Liver (tissue), 9 donors: ENCODE results near the gene AQP12A. TPM values are rescaled to one million over a fixed set of nuclear protein-coding genes. Genes with fewer than 3 reads are reported as not detected.

Experiments
- DNase-seq: peaks from one replicate; pipeline ENCODE4 v3.0.0-alpha.2; 2017; ENCODE audit warnings: low spot score
- H3K27ac ChIP-seq, 2 donors: one replicate each; pipeline ENCODE4 v1.7.0; 2013; ENCODE audit warnings: inconsistent platforms in 2 of 2, low read length in 2 of 2, control low read depth in 1 of 2, low read depth in 1 of 2, mild to moderate bottlenecking in 1 of 2
- H3K27me3 ChIP-seq, 4 donors: one replicate each; pipeline versions ENCODE4 v1.6.1 to v1.7.0; 2013; ENCODE audit warnings: low read length in 3 of 4, inconsistent platforms in 1 of 4, mild to moderate bottlenecking in 1 of 4, moderate library complexity in 1 of 4; ENCODE audit not compliant: control insufficient read depth in 4 of 4, insufficient read depth in 4 of 4
- H3K36me3 ChIP-seq, 4 donors: one replicate each; pipeline versions ENCODE4 v1.6.1 to v1.7.0; 2013; ENCODE audit warnings: low read length in 3 of 4, mild to moderate bottlenecking in 3 of 4, low read depth in 1 of 4, moderate library complexity in 1 of 4; ENCODE audit not compliant: control insufficient read depth in 4 of 4, insufficient read depth in 3 of 4
- H3K4me1 ChIP-seq, 4 donors: one replicate each; pipeline versions ENCODE4 v1.6.1 to v1.7.0; 2013; ENCODE audit warnings: low read length in 3 of 4, mild to moderate bottlenecking in 3 of 4, moderate library complexity in 1 of 4; ENCODE audit not compliant: control insufficient read depth in 4 of 4, insufficient read depth in 4 of 4
- H3K4me3 ChIP-seq, 3 donors: one replicate each; pipeline versions ENCODE4 v1.6.1 to v1.7.0; 2013; ENCODE audit warnings: low read length in 3 of 3, control low read depth in 1 of 3, low read depth in 1 of 3, mild to moderate bottlenecking in 1 of 3
- H3K9ac ChIP-seq, 2 donors: one replicate each; pipeline ENCODE4 v1.7.0; 2013; ENCODE audit warnings: low read length in 2 of 2, mild to moderate bottlenecking in 2 of 2, moderate library complexity in 2 of 2, control low read depth in 1 of 2, low read depth in 1 of 2
- H3K9me3 ChIP-seq, 4 donors: one replicate each; pipeline versions ENCODE4 v1.6.1 to v1.7.0; 2013; ENCODE audit warnings: low read length in 3 of 4; ENCODE audit not compliant: control insufficient read depth in 4 of 4
- CTCF ChIP-seq: fragments of 150-350 bp; IDR thresholded peaks from 2 replicates; pipeline ENCODE4 v1.5.1; 2017; ENCODE audit warnings: improper control_type of control experiment, low read depth, low read length; ENCODE audit not compliant: missing input control
- EGR1 ChIP-seq, 2 donors: IDR thresholded peaks; 2 replicates each; pipeline ENCODE4 v1.6.1; 2016 to 2018; ENCODE audit warnings: antibody characterized with exemption in 2 of 2, low read depth in 2 of 2
- FOXA1 ChIP-seq: IDR thresholded peaks from 2 replicates; pipeline ENCODE4 v1.6.1; 2016; ENCODE audit warnings: antibody characterized with exemption
- FOXA2 ChIP-seq: IDR thresholded peaks from 2 replicates; pipeline ENCODE4 v1.6.1; 2016; ENCODE audit warnings: antibody characterized with exemption
- GABPA ChIP-seq, 2 donors: IDR thresholded peaks in 1 of 2; conservative IDR thresholded peaks in 1 of 2; 2 replicates each; pipeline ENCODE4 v1.6.1; 2016; ENCODE audit warnings: antibody characterized with exemption in 2 of 2, mild to moderate bottlenecking in 1 of 2, moderate library complexity in 1 of 2
- HNF4A ChIP-seq, 2 donors: conservative IDR thresholded peaks; 2 replicates each; pipeline ENCODE4 v1.6.1; 2016; ENCODE audit warnings: antibody characterized with exemption in 2 of 2, mild to moderate bottlenecking in 2 of 2
- HNF4G ChIP-seq: IDR thresholded peaks from 2 replicates; pipeline ENCODE4 v1.6.1; 2016; ENCODE audit warnings: antibody characterized with exemption
- NR2F2 ChIP-seq: IDR thresholded peaks from 2 replicates; pipeline ENCODE4 v1.6.1; 2016; ENCODE audit warnings: antibody characterized with exemption
- RAD21 ChIP-seq, 2 donors: IDR thresholded peaks; 2 replicates each; pipeline ENCODE4 v1.6.1; 2016; ENCODE audit warnings: antibody characterized with exemption in 2 of 2, mild to moderate bottlenecking in 2 of 2
- REST ChIP-seq: IDR thresholded peaks from 2 replicates; pipeline ENCODE4 v1.6.1; 2016; ENCODE audit warnings: antibody characterized with exemption, mild to moderate bottlenecking
- TAF1 ChIP-seq: conservative IDR thresholded peaks from 2 replicates; pipeline ENCODE4 v1.6.1; 2016; ENCODE audit warnings: antibody characterized with exemption, mild to moderate bottlenecking
- YY1 ChIP-seq: IDR thresholded peaks from 2 replicates; pipeline ENCODE4 v1.6.1; 2016; ENCODE audit warnings: antibody characterized with exemption, mild to moderate bottlenecking
- ZBTB33 ChIP-seq: IDR thresholded peaks from 2 replicates; pipeline ENCODE4 v1.6.1; 2016; ENCODE audit warnings: antibody characterized with exemption
- WGBS: extraction: QIAGEN DNeasy Blood & Tissue Kit; methylation state at CpG from one replicate; pipeline ENCODE4 v1.1.7; 2013; 5-methylcytosine and 5-hydroxymethylcytosine counted together
- polyA plus RNA-seq, 2 donors: library from polyadenylated mRNA; stranded (reverse) in 1 of 2; unstranded in 1 of 2; fragments of 200-250 nt in 1 of 2; fragments of >200 nt in 1 of 2; fragmentation: Nextera tagmentation in 1 of 2; extraction: Ambion mirVana in 1 of 2; gene quantifications; one replicate each; pipeline versions ENCODE4 v1.2.1 to v1.2.3, GENCODE V29; 2013 to 2015
- total RNA-seq, 2 donors: library from RNA; depleted of rRNA; stranded (reverse); fragments of >200 nt; gene quantifications; one replicate each; pipeline ENCODE4 v1.2.3, GENCODE V29; 2014
- donor health status: healthy.
- donor health status: healthy.
- donor health status: healthy.
- donor health status: healthy.
- donor health status: healthy.

The AQP12A gene
- total and polyA plus RNA-seq, 4 donors, result not detected

- 88% methylated on average over 13 of the region's 13 CpGs for WGBS
- H3K36me3 ChIP-seq, result no peaks in the 10 kb centered on the region
- H3K9me3 ChIP-seq, result no peaks in the 10 kb centered on the region
- H3K4me3 ChIP-seq, result no peak overlapping the region
- H3K27me3 ChIP-seq, result no peaks in the 10 kb centered on the region
- H3K4me1 ChIP-seq, result no peaks in the 10 kb centered on the region
- no peak for DNase-seq
- H3K27ac ChIP-seq, result no peak overlapping the region
- no peak overlapping the region for H3K9ac ChIP-seq
- TF ChIP-seq CTCF, result no peak
- peak in 1 of 2 donors; percentile 12 for TF ChIP-seq RAD21 (IDR thresholded peaks at IDR 0.05)
Observed at GRCh38 chr2:240742602-240743095, 51.0 kb downstream of the AQP12A start.

- Histone ChIP-seq H3K27me3 (no peaks in the 10 kb centered on the region), H3K9ac (no peak overlapping the region), H3K36me3 (no peaks in the 10 kb centered on the region), H3K9me3 (no peaks in the 10 kb centered on the region), H3K4me3 (no peak overlapping the region), H3K27ac (no peak overlapping the region), H3K4me1 (no peaks in the 10 kb centered on the region)
- no peak for DNase-seq
- TF ChIP-seq HNF4A (conservative IDR thresholded peaks at IDR 0.05), result no peak
- TF ChIP-seq CTCF, result no peak
- no peak for TF ChIP-seq NR2F2
- TF ChIP-seq YY1, result no peak
- TF ChIP-seq FOXA1, result no peak
- no peak for TF ChIP-seq GABPA (IDR thresholded peaks at IDR 0.05 in 1 of 2, conservative IDR thresholded peaks at IDR 0.05 in 1 of 2)
- WGBS, result 93% methylated on average over 15 of the region's 15 CpGs
Observed at GRCh38 chr2:240745456-240745855, 53.8 kb downstream of the AQP12A start.

- no peaks in the 10 kb centered on the region for H3K36me3 ChIP-seq
- no peak overlapping the region for H3K4me3 ChIP-seq
- TF ChIP-seq TAF1, result no peak
- no peak for TF ChIP-seq GABPA (IDR thresholded peaks at IDR 0.05 in 1 of 2, conservative IDR thresholded peaks at IDR 0.05 in 1 of 2)
- TF ChIP-seq ZBTB33, result no peak
- no peak for TF ChIP-seq HNF4G
- no peak for TF ChIP-seq HNF4A (conservative IDR thresholded peaks at IDR 0.05)
- TF ChIP-seq NR2F2, result no peak
- TF ChIP-seq CTCF, result no peak
- no peak for TF ChIP-seq EGR1 (IDR thresholded peaks at IDR 0.05; ENCODE audit: low read depth in 2 of 2)
- no peak for TF ChIP-seq REST
- TF ChIP-seq FOXA2, result no peak
- H3K4me1 ChIP-seq, result no peaks in the 10 kb centered on the region
- H3K27me3 ChIP-seq, result no peaks in the 10 kb centered on the region
- H3K27ac ChIP-seq, result no peak overlapping the region
- H3K9ac ChIP-seq, result no peak overlapping the region
- no peak for DNase-seq
- WGBS, result 89% methylated on average over 15 of the region's 15 CpGs
- no peaks in the 10 kb centered on the region for H3K9me3 ChIP-seq
Observed at GRCh38 chr2:240745962-240746361, 54.3 kb downstream of the AQP12A start.
